PFSK-1 (cell line): ENCODE data around the gene NFIA.

Experiments
- FOXP2 ChIP-seq: optimal IDR thresholded peaks from 2 replicates; pipeline ENCODE3; 2011; ENCODE audit warnings: borderline replicate concordance, control low read depth, inconsistent platforms; ENCODE audit not compliant: insufficient read depth; ENCODE audit errors: extremely low read length, extremely low read depth
- POLR2AphosphoS5 ChIP-seq: IDR thresholded peaks from 2 replicates; pipeline ENCODE4 v1.6.1; 2012; ENCODE audit warnings: low read depth, mild to moderate bottlenecking, control low read depth, low read length, moderate library complexity
- SIN3A ChIP-seq: IDR thresholded peaks from 2 replicates; pipeline ENCODE4 v1.6.1; 2012; ENCODE audit warnings: mild to moderate bottlenecking, low read length, moderate library complexity, borderline replicate concordance; ENCODE audit not compliant: insufficient read depth
- TAF1 ChIP-seq: IDR thresholded peaks from 2 replicates; pipeline ENCODE4 v1.6.1; 2012; ENCODE audit warnings: low read length, control low read depth, borderline replicate concordance; ENCODE audit not compliant: insufficient read depth
- TF ChIP-seq, protein P1 (sequence below), 2 experiments: IDR thresholded peaks; 2 replicates each; pipeline versions ENCODE4 v1.6.1 to v1.8.0; 2011 to 2012; ENCODE audit warnings: low read depth in 2 of 2, low read length in 2 of 2, control low read depth in 1 of 2, inconsistent platforms in 1 of 2, mild to moderate bottlenecking in 1 of 2, moderate library complexity in 1 of 2; ENCODE audit not compliant: insufficient read depth in 1 of 2

Gene NFIA

DNA sequence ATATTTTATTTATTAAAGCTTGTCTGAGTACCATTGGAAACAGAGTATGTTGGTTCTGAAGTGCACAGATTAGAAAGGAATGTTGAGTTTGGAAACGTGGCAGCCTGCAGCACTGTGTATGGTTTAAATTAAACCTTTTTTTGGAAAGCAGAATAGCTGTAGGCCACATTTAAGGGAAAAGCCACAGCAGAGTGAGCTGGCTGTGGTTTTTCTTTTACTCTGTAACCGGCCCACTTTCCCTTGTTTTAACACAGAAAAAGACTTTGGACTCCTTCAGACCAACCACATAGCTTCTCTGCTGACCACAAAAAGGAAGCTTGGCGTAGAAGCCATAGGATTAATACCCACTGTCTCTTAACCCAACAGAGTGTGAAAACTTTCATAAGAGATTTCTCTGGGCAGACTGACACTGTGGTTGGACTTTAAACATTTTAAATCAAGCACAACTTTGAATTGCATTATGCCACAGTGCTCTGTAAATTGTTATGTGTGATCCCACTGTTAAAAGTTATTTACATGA lies 75.2 kb downstream of the NFIA start:
- no peak for TF ChIP-seq POLR2AphosphoS5
- no peak for TF ChIP-seq TAF1
- TF ChIP-seq SIN3A: no peak

- TF ChIP-seq SIN3A (no peak), FOXP2 (no peak), POLR2AphosphoS5 (no peak), TAF1 (no peak)
- TF ChIP-seq, protein P1, sequence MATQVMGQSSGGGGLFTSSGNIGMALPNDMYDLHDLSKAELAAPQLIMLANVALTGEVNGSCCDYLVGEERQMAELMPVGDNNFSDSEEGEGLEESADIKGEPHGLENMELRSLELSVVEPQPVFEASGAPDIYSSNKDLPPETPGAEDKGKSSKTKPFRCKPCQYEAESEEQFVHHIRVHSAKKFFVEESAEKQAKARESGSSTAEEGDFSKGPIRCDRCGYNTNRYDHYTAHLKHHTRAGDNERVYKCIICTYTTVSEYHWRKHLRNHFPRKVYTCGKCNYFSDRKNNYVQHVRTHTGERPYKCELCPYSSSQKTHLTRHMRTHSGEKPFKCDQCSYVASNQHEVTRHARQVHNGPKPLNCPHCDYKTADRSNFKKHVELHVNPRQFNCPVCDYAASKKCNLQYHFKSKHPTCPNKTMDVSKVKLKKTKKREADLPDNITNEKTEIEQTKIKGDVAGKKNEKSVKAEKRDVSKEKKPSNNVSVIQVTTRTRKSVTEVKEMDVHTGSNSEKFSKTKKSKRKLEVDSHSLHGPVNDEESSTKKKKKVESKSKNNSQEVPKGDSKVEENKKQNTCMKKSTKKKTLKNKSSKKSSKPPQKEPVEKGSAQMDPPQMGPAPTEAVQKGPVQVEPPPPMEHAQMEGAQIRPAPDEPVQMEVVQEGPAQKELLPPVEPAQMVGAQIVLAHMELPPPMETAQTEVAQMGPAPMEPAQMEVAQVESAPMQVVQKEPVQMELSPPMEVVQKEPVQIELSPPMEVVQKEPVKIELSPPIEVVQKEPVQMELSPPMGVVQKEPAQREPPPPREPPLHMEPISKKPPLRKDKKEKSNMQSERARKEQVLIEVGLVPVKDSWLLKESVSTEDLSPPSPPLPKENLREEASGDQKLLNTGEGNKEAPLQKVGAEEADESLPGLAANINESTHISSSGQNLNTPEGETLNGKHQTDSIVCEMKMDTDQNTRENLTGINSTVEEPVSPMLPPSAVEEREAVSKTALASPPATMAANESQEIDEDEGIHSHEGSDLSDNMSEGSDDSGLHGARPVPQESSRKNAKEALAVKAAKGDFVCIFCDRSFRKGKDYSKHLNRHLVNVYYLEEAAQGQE (IDR thresholded peaks at IDR 0.05; ENCODE audit: insufficient read depth in 1 of 2, low read depth in 2 of 2, low read length in 2 of 2): no peak
These were observed 76.2 kb downstream of the NFIA start for GRCh38 chr1:61158591-61158990.

- no peak for TF ChIP-seq SIN3A
- TF ChIP-seq, protein P1 (IDR thresholded peaks at IDR 0.05; ENCODE audit: insufficient read depth in 1 of 2, low read depth in 2 of 2, low read length in 2 of 2): no peak
- no peak for TF ChIP-seq TAF1
- TF ChIP-seq FOXP2: no peak
- no peak for TF ChIP-seq POLR2AphosphoS5
These were observed 78.2 kb downstream of the NFIA start for GRCh38 chr1:61160526-61160925.

DNA sequence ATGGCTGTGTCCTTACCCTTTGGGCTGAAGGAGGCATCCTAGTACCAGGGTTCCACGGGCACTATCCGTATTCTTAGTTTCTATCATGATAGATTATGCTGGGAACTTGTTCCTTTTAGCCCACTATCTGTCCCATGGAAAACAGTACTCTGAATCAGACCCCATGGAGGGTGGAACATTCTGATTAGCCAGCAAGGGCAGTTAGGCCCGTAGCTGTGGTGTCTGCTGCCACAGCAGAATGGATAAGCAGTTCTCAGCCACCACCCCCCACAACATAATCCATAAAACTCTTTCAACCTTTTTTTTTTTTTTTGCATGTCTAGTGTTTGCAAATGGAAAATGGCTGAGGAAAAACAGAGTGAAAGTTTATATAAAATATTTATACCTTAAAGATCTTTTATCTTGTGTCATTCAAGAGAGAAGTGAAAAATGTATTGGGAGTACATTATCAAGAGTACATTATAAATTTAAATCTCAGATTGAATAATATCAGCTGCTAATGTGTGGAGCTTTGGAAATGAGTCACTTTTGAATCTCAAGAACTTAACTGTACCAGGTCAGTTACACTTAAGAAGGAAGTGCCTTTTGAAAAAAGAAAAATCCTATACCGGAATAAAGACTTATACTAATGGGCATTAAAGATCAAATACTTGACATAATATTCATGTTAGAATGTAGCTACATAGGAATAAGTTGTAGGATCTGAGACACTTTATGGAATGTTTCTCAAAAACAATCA lies 80.3 kb downstream of the NFIA start:
- TF ChIP-seq, protein P1 (IDR thresholded peaks at IDR 0.05; ENCODE audit: insufficient read depth in 1 of 2, low read depth in 2 of 2, low read length in 2 of 2): no peak
- TF ChIP-seq SIN3A (no peak), FOXP2 (no peak), POLR2AphosphoS5 (no peak), TAF1 (no peak)

DNA sequence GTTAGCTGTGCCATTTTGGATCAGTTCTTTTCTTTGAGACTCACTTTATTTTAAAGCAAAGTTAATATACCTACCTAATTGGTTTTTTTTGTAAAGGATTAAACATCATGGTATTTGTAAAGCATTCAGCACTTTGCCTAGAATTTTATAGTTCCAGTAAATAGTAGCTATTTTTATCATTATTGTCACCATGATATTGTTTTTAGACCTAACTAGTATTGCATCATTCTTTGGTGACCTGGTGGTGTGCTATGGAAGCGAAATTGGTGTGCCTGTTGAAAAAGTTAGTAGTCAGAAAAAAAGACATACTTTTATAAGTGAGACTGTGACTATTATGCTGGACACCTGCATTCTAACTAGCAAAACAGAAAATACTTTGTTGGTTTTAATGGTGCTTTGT lies 81.0 kb downstream of the NFIA start:
- no peak for TF ChIP-seq TAF1
- no peak for TF ChIP-seq FOXP2
- TF ChIP-seq SIN3A: no peak
- TF ChIP-seq, protein P1 (IDR thresholded peaks at IDR 0.05; ENCODE audit: insufficient read depth in 1 of 2, low read depth in 2 of 2, low read length in 2 of 2): no peak
